GM18520 (cell line): Measurements from ENCODE around the gene NR2F2.

ENCODE experiments used
- ATAC-seq: cut with Tn5 transposase; IDR thresholded peaks from one replicate; pipeline ENCODE4 v1.9.1; 2021; ENCODE audit not compliant: unreplicated experiment

Gene NR2F2

DNA sequence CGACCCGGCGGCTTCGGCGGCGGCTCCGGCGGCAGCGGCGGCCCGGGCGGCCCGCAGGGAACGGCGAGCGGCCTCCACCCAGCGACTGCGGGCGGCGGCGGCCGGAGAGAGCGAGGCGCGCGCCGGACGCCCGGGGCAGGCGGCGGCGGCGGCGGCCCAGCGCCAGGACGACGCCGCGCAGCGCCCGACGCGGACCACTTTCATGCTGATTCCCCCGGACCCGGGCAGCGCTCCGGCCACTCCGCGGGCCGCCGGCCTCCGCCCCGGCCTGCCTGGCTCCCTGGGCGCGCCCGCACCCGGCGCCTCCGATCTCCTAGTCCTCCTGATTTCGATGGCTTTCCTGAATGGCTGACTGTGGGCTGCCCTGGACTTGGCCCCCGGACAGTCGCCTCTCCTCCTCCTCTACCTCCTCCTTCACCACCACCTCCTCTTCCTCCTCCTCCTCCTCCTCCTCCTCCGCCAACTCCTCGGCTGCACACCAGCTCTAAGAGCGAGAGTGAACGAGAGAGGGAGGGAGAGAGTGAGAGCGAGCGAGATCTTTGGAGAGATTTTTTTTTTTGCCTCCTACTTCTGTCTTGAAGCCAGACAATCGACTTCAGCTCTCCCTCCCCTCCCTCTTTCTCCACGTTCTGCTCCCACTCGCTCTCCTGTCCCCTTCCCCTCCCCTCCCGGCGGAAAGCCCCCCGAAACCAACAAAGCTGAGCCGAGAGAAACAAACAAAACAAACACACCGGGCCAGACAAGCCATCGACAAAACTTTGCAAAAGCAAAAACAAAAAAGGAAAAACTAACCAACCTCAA lies 844 bp downstream of the NR2F2 start:
- ATAC-seq, result no peak

DNA sequence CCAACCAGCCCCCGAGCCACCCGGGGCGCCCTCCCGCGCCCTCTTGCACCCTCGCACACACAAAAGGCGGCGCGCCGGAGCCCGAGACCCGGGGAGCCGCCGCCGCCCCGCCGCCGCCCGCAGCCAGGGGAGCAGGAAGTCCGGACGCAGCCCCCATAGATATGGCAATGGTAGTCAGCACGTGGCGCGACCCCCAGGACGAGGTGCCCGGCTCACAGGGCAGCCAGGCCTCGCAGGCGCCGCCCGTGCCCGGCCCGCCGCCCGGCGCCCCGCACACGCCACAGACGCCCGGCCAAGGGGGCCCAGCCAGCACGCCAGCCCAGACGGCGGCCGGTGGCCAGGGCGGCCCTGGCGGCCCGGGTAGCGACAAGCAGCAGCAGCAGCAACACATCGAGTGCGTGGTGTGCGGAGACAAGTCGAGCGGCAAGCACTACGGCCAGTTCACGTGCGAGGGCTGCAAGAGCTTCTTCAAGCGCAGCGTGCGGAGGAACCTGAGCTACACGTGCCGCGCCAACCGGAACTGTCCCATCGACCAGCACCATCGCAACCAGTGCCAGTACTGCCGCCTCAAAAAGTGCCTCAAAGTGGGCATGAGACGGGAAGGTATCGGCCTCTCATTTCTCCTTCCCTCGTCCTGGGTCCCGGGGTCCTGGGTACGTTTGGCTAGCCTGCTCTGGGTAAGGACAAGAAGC lies 1.6 kb downstream of the NR2F2 start:
- ATAC-seq, result no peak

DNA sequence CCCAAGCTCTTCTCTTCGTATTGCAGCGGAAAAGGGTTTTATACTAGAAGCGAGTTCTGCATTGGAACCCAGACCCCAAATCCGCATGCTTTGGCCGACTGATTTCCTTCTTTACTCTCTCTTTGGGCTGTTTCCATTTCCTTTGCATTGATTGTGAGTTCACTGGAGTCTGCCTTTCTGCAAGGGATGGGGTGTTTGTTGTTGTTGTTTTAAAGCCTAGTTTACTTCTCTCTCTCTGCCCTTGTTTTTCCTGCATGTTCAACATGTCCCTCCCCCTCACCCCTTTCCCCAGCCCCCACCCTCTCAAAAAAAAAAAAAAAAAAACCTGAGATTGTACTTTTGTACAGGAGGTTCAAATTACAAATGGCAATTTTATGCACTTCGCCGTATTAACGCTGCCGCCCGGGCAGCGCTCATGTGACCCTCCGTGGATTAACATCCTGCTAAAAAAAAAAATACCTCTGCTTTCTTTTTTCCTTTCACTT lies 2.2 kb downstream of the NR2F2 start:
- no peak for ATAC-seq

DNA sequence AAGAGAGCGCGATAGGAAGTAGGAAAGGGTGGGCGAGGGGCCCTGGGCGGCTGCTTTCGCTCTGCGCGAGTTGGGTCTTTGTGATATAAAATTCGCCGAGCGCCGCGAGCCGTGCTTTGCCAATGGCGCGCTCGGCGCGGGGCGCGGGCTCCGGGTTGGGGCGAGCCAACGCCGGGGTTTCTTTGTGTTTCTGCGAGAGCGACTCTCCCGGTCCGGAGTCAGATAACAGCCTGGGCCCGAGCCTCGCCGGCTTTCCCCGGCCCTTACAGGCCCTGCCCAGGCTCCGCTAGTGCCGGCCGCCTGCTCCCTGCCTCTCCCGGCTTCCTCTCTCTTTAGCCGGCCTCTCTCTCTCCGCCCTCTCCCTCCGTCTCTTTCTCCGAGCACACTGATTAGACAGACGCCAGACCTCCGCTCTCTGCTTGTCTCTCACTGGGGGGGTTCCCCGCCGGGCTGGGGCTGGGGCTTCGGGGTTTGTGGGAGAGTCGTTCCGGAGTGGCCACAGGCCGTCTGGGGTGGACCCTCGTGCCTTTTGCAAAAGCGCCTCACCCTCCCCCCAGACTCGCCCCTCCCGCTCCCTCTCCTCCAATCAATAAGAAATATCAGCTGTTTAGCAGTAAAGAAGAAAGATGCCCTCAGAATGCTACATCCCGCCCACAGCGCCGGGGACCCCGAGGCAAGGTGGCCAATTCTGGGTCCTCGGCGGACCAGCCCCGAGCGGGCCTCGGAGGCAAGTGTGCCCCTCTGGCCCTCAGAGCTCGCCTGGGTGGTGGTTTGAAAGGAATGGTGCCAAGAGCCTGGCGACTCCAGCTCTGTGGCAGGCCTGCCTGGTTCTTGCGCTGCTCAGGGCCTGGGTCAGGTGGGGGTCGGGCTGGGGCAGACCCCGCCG lies 2.9 kb downstream of the NR2F2 start:
- no peak for ATAC-seq

DNA sequence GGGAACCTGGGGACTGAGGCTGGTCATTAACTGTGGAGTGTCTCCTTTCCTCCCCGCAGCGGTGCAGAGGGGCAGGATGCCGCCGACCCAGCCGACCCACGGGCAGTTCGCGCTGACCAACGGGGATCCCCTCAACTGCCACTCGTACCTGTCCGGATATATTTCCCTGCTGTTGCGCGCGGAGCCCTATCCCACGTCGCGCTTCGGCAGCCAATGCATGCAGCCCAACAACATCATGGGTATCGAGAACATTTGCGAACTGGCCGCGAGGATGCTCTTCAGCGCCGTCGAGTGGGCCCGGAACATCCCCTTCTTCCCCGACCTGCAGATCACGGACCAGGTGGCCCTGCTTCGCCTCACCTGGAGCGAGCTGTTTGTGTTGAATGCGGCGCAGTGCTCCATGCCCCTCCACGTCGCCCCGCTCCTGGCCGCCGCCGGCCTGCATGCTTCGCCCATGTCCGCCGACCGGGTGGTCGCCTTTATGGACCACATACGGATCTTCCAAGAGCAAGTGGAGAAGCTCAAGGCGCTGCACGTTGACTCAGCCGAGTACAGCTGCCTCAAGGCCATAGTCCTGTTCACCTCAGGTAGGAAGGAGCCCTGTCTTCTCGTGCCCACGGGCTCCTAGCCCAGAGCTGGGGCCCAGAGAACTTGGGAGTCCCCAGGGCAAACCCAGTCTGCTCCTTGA lies 3.7 kb downstream of the NR2F2 start:
- ATAC-seq, result no peak

DNA sequence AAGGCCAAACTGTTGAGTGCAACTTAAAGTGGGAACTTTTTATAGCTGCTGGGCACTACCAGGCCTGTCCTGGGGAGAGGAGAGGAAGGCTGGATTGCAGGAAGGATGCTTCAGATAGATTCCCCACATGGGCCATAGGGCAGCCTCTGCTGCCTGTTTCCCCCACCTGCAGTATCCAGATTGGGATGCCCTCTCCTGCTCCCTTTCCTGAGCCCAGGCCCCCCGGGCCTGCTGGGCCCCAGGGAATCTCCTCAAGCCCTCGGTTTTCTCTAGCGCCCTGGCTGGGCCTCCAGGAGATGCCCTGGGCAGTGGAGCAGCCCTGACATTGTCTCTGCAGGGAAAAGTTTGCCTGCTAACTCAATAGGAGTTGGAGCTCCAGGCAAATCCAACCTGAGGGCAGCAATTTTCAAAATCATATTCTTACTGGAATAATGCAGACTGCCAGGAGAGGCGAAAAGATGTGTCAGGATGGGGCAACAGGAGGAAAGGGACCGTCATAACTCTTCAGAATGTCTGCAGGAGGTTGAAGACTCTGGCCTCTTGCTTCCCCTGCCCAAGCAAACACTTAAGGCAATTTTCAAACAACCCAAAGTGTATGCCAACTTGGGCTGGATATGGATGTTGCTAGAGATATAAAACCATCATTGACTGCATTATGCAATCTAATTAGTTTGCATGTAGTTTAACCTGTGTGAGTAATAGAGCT lies 4.4 kb downstream of the NR2F2 start:
- ATAC-seq, result no peak

DNA sequence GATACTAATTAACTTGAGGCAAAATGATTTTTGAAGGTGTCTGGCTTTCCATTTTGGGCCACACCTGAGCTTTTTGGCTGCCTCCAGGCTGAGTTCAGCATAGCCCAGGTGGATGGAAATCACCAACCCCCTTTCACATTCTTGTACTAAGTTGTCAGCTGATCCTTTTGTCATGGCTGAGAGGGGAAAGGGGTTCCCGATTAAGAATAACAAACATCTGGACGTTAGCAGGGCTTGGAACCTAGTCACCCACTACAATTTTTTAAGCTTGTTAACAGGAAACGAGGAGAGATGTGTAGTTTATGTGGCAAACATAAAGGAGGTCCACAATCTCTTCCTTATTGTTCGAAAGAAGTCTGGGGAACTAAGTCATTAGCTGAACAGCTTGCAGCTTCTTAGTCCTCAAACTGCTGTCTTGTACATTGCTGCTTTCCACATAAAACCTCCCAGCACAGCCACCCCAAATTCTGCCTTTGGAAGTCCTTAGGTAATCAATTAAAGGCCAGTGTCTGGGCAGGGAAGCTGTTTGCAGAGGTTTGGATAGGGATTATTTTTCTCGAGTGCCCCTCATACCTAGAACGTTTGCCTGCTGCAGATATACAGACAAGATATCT lies 5.0 kb downstream of the NR2F2 start:
- no peak for ATAC-seq

DNA sequence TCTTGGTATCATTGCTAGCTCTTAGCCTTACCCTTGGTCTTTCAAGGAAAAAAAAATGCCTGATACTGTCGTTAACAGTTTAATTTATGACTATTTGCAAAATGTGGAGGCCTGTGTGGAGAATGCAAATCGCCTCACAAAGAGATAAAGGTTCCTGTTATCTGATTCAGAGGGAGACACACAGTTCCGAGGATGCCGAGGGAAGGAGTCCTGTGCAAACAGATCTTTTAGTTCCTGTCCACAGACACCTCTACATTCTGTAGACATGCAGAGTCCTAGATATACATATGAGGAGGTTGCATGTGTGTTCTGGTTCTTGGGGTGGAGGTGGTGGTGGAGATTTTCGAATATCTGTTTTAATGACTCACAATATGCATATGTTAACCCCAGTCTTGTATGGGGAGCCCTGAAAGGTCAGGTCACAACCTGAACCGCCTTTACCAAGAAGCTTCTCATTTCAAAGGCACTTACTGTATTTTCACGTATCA lies 5.7 kb downstream of the NR2F2 start:
- no peak for ATAC-seq

DNA sequence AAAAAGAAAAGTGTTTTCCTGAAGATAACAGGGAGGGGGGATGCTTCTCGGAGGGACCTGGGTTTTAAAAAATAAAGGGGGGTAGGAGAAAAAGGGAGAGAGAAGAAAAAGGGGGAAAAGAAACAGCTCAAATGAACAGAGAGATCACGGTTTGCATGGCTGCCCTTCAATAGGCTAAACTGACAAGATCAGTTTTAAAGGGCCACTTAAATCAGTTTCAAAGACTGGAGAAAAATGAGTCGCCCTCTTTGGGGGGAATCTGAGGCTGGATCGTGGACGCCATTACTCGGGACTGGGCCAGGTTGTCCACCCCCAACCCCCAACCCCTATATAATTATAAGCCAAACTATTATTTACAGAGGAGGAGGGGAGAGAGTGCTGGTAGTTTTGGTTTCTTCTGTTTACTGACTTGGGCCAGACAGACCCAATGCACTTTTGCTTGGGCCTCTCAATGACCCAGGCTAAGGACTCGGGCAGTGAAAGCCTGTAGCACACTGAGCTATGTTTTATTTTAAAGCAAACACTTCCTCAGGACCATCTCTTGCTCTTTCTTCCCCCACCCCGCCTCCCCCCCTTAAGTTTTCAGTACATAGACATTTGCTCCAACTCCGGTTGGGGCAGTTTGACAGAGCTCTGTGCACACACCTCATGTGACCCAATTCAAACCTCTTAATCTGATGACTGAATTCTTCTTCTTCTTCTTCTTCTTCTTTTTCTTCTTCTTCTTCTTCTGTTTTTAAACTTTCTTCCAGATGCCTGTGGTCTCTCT lies 6.3 kb downstream of the NR2F2 start:
- no peak for ATAC-seq

DNA sequence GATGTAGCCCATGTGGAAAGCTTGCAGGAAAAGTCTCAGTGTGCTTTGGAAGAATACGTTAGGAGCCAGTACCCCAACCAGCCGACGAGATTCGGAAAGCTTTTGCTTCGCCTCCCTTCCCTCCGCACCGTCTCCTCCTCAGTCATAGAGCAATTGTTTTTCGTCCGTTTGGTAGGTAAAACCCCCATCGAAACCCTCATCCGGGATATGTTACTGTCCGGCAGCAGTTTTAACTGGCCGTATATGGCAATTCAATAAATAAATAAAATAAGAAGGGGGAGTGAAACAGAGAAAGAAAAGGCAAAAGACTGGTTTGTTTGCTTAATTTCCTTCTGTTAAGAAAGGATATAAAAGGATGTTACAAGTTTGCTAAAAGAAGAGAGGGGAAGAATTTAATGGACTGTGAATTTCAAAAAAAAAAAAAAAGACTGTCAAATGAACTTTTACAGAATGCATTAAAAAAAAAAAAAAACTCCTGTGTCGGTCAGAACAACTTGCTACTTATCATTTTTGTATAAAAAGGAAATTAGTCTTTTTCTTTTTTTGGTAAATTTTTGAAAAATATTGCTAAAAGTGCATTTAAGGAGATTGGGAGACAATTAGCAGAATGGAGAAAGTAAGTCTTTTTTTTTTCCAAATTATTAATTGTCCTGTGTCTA lies 7.0 kb downstream of the NR2F2 start:
- no peak for ATAC-seq

DNA sequence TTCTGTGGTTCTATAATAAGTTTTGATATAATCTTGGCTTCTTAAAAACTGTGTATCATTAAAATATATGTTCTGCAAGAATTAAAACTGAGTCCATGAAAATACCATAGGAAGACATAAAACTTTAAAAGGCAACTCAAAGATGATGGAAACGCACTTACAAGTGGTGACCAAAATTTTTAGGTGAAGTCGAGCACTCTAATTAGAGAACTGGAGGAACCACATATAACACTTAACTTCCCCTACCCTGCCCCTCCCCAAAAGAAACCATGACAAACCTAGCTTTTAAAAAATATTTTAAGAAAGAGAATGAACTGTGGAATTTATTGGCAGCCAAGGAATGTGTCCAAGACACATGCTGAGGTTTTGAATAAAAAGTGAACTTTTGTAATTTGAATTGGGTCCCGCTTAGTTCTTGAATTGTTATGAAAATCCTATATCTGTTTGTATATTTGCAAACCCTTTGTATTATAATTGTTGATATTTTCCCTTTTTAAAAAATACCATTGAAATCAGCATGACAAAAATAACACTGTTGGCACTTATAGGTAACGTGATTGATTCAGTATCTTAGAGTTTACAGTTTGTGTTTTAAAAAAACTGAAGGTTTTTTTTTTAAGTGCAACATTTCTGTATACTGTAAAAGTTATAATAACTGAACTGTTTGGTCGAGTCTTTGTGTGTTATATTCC lies 7.7 kb downstream of the NR2F2 start:
- ATAC-seq, result no peak

DNA sequence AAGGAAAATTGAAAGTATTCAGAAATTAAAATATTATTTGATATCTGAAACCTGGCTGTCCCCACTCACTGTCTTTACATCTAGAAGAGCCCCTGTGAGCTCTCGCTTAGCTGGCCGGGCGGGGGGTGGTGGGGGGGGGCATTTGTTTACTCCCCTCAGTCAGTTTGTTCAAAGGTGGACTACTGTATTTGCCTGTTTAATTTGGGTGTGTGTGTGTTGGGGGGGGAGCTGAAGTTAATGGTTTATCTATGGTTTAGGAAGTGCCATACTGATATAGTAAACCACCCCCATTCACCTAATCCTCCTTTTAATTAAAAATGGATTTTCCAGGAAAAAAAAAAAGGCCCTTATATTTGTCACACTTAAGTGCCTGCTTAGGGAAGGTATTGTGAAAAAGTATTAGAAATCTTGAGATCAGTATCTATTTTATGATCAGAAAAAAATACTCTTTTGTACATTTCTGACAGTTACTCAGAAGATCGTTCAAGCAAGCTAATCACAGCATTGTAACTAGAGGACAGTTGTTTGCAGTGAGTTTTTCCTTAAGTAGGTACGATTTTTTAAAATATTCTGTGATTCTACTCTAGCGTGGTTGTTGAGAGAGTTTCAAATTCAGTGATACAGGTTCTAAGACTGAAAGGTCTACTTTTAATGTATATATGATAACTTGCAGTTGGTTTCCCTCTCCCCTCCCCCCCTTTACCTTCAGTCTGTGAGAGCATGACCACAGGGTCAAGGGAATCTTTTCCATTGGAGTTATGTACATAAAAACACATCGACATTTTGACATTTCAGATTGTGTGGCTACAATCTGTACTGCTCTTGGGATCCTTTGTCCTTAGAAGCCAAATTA lies 8.5 kb downstream of the NR2F2 start:
- ATAC-seq, result no peak

DNA sequence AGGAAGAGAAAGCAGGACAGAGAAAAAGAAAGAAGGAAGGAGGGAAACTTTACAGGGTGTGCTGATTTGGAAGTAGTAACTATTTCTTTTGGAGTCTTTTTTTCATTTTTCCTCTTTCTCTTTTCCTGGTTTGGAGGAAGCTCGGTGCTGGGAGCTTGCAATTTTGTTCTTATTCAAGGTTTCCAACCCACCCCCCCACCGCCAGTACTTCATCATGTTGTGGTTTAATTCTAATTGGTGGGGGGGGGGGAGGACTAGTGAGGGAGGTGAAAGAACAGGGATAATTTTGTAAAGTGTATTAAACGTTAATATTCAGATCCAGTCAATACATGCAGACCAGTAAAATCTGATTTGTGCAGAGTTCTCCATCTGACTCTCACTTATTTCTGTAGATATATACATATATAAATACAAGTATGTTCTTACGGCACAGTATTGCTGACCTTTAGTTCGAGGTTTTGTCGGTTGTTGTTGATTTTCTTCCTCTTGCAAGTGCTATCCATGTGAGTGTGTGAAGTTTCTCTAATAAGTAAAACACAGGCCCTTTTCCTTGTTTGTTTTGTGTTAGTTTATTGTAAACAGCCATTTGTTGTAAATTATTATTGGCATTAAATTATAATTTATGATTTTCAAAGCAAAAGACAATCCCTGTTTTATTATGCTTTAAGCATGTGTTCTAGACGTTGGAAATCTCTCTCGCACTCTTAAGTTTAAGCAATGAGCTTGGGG lies 9.3 kb downstream of the NR2F2 start:
- ATAC-seq, result no peak

DNA sequence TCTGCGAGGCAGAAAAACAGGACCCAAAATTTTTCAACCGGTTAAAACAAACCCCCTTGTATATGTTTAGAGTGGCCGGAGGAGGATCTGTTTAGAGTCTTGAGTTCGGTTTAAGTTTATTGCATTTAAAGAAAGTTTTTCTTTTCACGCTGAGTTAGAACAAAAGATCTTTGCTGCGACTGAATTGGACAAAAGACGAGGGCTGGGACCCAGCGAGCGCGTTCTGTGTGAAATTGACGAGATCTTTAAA lies 9.8 kb downstream of the NR2F2 start:
- ATAC-seq, result no peak

DNA sequence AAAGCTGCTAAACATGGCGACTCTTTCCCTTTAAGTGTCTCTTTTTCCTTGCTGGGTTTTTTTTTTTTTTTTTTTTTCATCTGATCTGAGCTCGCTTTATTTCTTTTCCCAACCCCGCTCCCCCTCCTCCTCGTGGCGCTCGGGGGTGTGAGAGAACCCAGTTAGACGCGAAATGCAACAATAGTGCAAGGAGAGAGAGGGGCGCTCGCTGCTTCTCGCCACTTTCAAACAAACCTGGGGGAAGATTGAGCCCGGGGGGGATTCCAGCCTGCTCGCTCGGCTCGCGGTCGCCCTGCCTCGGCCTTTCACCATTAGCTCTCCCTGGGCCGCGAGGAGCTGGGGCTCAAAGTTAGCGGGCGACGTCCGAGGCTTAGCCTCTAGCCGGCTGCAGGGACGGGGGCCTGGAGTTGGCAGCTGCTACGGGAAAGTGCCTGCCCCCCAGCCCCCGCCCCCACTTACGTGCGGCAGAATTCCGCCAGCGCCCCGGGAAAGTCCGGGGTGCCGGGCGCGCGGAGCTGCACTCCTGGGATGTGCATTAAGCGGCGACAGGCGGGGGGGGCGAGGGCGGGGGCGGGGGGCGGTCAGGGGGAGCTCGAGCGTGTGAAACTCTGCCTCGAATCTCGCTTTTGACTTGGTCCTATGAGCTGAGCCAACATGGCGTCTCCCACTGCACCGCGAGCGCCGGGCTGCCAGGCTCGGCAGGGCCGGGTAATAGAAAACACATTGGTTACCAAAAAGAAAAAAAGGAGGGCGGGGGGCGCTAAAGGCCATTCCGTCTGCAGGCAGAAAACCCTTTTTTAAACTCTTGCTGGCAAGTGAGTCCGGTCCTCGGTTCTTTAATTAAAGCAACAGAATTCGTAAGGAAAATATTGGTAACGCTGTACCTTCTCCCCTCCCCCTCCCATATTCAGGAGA lies 10.4 kb downstream of the NR2F2 start:
- ATAC-seq, result no peak
